GM18868 (cell line): Measurements from ENCODE around the gene ZDHHC8.

Experiments
- ATAC-seq: cut with Tn5 transposase; IDR thresholded peaks from one replicate; pipeline ENCODE4 v1.9.1; 2021; ENCODE audit warnings: mild to moderate bottlenecking, moderate library complexity; ENCODE audit not compliant: unreplicated experiment

Gene ZDHHC8

DNA sequence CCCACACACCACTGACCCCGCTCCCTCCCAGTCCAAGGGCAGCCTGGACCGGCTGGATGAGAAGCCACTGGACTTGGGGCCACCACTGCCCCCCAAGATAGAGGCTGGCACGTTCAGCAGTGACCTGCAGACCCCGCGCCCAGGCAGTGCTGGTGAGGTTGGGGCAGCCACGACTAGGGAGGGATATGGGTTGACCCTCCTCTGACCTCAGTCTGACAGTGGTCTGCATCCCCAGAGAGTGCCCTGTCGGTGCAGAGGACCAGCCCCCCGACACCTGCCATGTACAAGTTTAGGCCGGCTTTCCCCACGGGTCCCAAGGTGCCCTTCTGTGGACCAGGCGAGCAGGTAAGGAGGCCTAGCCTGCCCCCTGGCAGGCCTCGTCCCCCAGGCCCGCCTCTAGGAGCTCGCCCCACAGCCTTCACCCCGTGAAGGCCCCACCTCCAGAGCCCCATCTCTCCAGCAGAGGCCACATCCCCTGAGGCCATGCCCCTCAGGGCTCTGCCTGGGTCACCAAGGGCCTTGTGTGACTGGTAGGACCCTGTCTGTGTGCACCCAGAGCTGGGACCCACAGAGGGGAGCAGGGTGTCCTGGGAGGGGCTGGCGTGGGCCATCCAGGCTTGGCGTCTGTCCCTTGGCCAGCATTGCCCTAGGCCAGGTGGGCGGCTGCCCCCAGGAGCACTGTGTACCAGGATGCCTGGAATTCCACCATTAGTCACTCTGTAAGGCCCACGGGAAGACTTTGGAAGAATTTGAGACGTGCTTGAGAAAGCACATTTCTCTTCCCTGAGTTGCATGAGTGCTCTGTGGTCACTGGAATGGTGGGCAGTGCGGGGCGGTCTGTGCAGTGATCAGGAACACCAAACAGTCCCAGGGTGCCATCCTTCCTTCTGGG lies 9.8 kb downstream of the ZDHHC8 start:
- ATAC-seq = no peak

DNA sequence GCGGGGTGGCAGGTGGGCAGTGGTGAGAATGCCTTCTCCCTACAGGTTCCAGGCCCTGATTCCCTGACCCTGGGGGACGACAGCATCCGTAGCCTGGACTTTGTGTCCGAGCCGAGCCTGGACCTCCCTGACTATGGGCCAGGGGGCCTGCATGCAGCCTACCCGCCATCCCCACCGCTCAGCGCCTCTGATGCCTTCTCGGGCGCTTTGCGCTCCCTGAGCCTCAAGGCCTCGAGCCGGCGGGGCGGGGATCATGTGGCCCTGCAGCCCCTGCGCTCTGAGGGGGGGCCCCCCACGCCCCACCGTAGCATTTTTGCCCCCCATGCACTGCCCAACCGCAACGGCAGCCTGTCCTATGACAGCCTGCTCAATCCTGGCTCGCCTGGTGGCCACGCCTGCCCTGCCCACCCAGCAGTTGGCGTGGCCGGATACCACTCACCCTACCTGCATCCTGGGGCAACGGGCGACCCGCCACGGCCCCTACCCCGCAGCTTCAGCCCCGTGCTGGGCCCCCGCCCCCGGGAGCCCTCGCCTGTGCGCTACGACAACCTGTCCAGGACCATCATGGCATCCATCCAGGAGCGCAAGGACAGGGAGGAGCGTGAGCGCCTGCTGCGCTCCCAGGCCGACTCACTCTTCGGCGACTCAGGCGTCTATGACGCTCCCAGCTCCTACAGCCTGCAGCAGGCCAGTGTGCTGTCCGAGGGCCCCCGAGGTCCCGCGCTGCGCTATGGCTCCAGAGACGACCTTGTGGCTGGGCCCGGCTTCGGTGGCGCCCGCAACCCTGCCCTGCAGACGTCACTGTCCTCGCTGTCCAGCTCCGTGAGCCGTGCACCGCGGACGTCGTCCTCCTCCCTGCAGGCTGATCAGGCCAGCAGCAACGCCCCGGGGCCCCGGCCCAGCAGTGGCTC lies 11.4 kb downstream of the ZDHHC8 start:
- no peak for ATAC-seq

DNA sequence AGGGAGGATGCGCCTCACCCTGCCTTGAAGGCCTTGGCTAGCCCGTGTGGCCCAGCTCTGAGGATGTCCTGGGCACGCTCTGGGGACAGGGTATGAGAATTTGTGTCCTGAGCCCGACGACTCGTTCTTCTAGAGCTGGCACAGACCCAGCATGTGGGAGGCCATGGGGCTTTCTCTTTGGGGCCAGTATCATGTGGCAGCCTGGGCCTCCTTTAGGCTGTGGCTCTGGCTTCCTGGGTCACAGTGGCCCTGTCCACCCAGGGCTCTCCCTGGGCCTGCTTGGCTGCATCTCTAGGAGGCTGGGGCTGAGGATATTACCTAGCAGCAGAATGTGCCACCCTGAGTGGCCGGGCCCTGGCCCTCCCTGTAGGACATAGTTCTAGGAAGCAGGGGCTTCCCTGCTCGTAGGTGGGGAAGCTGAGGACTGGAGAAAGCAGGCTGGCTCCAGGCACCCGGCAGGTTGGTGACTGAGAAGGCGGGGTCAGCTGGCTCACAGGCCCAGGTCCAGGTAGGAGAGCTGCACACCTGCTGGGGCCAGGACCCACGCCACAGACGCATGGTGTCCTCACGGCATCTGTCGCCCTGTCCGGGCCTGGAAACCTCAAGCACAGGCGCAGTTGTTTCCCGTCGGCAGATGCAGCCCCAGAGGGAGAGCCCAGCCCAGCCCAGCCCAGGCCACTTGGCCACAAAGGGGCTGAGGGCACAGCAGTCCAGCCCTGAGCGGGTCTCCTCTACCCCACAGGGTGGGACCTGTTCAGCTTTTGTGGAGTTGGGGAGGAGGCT lies 12.5 kb downstream of the ZDHHC8 start:
- no peak for ATAC-seq

DNA sequence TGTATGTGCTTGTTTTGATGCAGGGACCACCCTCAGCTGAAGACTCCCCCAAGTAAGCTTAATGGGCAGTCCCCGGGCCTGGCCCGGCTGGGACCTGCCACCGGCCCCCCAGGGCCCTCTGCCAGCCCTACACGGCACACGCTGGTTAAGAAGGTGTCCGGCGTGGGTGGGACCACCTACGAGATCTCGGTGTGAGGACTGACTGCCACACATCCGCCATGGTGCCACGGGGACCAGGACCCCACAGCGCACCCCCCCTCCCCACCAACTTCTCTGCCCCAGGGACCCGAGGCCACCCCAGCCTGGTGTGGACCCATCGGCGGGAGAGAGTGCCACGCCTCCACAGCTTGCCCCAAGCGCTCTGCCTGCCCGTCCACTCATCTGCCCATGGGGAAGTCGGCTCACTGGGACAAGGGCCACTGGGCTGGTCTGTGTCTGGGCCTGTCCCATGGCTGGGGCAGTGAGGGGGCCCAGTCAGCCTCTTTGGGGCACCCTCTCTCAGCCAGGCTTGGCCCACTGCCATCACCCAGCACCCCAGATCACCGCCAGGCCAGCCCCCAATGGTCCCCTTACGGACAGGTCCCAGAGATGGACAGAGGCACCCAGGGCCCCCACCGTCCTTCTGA lies 13.7 kb downstream of the ZDHHC8 start:
- ATAC-seq = no peak

DNA sequence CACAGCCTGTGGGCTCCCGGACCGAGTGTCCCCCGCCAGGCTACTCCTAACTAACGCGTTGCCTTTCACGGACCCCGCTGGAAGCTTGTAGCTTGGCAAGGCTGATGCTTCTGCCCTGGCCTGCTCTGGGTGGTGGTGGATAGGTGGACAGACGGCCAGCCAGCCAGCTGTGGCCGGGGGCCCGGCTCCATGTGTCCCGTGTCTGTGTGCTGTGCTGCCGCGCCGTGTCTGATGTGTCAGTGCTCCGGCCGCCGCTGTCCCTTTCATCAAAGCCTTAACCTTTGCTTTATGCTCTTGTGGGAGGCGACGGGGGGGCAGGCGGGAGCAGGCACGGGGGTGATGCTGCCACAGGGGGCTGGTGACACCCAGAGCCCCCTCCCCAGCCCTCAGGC lies 14.2 kb downstream of the ZDHHC8 start:
- no peak for ATAC-seq

DNA sequence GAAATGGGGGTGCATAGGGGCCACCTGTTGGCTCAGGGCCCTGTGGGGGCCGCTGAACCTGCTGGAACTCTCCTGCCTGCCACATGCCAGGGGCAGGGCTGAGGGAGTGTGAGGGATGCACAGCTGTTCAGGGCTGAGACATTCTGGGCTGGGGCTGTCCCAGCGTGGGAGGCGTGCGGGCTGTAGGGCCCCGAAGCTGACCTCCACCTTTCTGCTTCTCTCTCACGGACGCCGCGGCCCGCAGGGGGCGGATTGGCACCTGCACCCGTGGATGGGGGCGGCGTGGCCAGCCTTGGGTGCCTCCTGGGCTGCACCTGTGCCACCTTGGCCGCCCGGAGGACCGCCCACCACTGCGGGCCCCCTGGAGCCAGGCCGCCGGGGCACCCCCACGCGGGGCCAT lies 15.2 kb downstream of the ZDHHC8 start:
- ATAC-seq = no peak

DNA sequence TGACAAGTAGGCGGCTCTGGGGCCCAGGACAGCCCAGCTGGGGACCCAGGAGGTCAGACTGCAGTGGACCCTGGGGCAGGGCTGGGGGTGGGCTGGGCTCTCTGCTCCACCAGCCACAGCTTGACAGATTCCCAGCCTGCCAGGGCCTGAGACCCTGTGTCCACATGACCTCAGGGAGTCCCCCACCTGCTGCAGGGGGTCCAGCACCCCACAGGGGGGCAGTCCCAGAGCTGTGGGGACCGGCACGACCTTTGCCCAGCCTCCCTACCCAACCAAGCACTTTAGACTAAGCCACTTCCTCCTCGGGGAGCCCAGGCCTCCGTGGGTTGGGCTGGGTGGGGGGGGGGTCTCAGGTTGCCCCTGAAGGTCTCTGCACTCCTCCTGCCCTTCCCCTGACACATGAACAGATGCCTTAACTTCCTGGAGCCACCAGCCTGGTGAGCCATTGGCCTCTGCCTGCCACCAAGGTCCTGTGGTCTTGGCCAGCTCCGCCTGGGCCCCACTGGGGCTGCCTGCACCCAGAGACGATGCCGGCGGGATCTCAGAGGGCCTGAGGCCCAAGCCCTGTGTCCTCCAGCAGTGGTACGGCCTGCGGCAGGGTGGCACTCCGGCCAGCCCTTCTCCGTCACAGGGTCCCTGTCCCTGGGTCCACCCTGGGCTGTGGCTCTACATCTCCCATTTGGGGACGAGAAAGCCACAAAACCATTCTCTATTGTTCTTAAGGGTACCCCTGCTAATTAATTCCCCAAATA lies 15.8 kb downstream of the ZDHHC8 start:
- no peak for ATAC-seq

DNA sequence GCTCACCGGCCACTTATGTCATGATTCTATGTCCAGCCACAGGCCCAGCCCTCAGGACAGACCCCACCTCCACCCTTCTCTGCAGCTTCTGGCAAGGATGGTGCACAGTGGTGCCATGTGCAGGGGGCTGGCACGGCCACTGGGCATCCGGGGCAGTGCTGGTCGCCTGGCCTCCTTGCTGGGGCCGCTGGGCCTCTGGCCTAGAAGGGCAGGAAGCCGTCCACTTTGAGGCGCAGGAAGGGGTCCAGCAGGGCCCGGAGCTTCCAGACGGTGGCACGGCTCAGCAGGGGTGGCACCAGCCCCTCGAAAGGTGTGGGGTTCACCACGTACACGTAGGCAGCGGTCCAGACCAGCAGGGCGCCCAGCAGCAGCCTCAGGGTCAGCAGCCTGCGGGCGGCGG lies 16.8 kb downstream of the ZDHHC8 start:
- ATAC-seq = no peak

DNA sequence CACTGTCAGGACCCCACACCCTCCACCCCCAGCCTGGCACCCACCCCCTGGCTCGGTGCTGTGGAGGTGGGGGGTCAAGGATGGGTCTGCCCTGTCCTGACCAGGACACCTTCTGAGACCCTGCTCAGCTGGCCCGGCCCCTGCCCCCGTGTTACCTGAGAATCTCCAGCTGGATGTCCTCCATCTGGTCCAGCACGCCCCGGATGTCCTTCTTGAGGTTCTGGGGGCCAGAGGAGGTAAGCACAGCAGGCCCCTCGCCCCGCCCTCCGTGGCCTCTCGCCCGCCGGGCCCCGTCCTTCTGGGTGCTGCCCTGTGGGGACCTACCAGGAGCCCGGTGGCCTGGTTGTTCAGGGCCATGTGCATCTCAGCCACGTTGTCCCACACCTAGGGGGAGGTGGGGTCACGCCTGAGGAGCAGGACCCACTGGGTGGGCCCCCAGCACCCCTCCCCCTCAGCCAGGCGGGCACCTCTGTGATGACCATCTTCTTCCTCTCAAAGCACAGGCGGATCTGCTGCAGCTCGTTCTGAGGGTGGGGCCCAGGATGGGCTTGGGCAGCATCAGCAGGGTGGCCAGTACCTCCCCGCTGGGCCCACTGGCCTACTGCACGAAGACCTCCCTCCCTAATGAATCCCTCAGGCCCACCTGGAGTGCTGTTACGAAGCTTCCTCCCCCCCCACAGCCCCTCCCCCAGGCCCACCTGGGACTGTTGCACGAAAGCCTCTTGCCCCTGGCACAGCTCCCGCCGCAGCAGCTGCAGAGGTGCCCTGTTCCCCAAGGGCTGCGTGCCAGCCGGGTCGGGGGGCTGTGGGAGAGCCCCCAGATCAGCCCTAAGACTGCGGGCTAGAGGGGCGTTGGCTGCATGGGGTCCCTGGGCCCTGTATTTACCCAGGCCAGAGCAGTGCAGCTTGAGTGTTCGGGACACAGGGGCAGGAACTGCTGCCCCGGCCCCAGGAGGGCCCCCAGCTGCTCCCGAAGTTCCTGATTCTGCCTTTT lies 17.9 kb downstream of the ZDHHC8 start:
- no peak for ATAC-seq

DNA sequence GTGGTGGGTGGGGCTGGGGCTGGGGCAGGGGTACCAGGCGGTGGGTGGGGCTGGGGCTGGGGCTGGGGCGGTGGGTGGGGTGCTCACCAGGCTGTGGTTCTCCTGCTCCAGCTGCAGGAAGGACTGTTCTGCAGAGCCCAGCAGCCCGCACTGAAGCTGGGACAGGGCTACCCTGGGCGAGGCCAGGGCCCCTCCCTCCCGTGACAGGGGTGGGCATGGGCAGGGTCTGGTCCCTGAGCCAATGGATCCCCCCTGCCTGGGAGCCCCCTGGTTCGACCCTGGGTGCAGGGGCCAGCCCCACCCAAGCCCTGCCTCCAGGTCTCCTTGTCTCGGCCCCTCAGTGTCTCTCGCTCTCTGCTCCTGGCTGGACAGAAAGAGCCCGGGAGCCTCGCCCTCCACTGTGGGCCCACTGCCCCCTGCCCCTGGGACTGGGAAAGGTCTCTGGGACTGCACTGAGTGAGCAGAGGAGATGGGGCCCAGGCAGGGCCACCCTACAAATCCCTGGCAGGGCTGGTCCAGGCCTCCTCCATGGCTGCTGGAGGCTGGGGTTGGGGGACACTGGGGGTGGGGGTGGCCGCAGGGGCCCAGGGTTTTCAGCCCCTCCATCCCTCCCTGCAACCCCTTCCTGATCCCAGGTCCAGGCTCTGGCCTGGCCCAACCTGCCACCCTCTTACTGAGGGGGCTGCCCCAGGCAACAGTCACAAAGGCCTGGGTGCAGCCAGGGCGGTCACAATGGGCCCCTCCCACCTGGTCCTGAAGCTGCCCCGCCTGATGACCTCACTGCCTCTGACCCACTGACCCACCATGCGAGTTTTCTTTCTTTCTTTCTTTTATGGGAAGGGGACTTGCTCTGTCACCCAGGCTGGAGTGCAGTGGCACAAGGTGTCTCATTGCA lies 19.0 kb downstream of the ZDHHC8 start, which contains the start of gene CCDC188:
TSS of gene CCDC188 (minus strand) at position 675 of the 895 bp plus-strand sequence. CDS start at position 606, 69 bp downstream.
- ATAC-seq = no peak

DNA sequence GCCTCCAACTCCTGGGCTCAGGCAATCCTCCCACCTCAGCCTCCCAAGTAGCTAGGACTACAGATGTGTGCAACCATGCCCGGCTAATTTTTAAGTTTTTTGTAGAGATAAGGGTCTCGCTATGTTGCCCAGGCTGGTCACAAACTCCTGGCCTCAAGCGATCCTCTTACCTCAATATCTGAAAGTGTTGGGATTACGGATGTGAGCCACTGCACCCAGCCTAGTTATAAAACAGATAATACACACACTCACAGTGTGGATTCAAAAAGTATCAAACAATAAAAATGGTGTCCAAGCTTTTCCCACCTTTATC lies 19.6 kb downstream of the ZDHHC8 start:
- ATAC-seq = no peak

DNA sequence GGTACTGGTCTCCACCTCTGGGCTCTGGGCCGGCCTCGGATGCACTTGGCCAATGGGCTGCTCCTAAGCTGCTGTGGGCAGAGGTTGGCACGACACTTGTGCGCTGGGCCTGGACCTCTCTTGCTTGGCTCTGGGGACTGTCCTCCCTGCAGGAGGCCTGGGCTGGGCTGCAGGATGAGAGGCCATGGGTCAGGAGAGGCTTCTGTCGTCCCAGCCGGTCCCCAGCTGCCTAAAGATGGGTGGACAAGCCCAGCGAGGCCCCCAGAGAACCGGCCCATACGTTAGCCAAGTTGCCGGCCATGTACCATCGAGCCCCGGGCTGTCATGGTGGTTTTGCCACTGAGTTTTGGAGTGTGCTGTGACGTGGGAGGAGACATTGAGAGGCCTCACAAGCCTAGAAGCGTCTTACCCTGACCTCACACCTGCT lies 20.9 kb downstream of the ZDHHC8 start:
- no peak for ATAC-seq

DNA sequence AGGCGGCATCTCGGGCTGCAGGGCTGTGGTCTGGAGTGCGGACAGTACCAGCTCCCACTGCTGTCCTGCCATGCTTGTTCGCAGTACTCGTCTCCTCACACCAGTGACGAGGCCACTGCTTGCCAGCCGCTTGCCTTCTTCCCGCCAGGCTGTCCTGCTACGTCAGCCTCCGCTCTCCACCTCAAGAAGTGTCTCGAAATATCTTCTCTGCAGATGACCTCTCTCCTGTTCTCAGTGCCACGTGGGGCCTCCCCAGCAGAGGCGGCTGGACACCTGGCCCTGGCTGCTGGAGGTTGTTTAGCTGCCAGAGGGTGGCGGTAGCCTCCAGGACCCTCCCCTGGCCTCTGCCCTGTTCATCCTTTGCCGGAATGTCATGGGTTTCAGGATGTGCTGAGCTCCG lies 22.3 kb downstream of the ZDHHC8 start:
- ATAC-seq = no peak

DNA sequence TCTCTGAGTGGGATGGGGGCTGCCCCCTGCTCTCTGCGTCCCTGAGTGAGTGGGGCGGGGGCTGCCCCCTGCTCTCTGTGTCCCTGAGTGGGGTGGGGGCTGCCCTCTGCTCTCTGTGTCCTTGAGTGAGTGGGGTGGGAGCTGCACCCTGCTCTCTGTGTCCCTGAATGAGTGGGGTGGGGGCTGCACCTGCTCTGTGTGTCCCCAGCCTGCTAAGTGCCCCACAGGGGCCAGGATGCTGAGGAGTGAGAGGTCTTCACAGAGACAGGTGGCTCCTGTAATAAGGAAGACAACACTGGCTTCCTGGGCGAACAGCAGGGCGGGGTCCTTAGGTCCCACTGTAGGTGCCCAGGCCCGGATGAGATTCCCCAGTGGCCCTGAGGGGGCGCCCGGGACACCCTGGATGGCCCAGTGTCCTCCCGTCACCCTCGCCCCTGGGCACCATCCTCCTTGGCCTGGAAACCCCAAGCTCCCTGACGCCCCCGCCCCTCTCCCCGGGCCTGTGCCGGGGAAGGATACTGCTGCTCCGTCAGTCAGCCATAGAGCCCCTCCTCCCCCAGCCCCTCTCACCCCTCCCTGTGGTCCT lies 23.1 kb downstream of the ZDHHC8 start:
- ATAC-seq = no peak

DNA sequence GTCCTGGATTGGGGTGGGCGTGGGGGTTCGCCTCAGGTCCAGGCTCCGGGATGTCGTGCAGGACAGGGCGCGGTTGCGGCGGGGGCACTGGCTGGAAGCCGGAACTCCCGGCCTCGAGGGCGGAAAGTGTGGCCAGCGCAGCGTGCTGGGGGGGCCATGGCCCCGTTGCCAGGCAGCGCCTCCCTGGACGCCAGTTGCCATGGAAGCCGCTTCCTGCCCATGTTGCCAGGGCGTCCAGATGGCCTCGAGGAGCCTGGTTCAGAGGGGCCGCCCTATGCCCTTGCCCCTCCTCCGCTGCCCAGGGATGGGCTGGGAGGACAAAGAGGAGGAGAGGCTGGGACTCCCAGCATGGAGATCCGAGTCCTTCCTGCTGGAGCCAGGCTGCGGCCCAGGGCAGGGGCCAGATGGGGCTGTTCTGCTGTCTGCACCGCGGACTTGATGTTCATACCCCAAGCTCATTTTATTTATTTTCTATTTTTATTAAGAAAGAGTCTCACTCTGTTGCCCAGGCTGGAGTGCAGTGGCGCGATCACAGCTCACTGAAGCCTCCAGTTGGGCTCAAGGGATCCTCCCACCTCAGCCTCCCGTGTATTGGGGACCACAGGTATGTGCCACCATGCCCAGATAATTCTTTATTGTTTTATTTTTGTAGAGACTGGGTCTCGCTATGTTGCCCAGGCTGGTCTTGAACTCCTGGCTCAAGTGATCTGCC lies 23.9 kb downstream of the ZDHHC8 start:
- ATAC-seq = no peak

DNA sequence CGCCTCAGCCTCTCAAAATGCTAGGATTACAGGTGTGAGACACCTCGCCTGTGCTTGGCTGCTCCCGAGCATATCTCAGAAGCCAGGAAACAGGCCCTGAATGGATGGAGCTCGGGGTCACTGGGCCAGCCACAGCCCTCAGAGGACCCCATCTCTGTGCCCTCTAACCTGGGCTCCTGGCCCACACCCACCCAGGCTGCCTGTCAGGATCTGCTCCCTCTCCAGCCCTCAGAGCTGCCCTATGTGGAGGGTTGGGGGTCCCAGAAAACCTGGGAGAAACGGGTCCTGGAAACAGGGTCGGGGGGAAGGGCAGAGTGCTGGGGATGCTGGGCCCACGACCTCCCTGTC lies 24.4 kb downstream of the ZDHHC8 start:
- ATAC-seq = no peak
